GM19395 (cell line): ENCODE measurements around the gene OXNAD1.
"Not testable (repeated sequence)": the region's sequence is repeated elsewhere in the genome, so short reads cannot be mapped to it uniquely, and the experiment has no call there.

ENCODE experiments used
- ATAC-seq: cut with Tn5 transposase; IDR thresholded peaks from one replicate; pipeline ENCODE4 v1.9.1; 2021; ENCODE audit warnings: mild to moderate bottlenecking, moderate library complexity; ENCODE audit not compliant: unreplicated experiment

OXNAD1 gene

DNA sequence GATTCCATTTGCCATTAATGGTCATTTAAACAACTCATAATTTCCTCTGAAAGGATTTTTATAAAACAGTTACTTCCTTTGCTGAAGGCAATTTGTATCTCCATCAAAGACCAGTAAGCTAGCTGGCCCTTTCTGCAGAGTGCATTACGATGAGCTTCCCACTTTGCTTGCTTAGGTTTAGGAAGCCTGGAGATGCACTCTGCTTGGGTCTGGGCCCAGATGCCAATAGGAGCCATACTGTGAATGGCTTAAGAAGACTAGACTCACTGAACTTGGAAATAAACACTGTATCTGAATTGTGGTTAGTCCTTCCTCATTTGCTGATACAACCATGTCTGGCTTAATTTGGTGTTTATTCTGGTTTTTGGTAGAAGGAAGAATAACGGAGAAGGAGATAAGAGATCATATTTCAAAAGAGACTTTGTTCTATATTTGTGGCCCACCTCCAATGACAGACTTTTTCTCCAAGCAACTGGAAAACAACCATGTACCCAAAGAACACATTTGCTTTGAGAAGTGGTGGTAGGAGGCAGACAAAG is 38.1 kb downstream of the OXNAD1 start:
- no peak for ATAC-seq

GRCh38 chr3:16304061-16305010 is 39.3 kb downstream of the OXNAD1 start:
- ATAC-seq = no peak

DNA sequence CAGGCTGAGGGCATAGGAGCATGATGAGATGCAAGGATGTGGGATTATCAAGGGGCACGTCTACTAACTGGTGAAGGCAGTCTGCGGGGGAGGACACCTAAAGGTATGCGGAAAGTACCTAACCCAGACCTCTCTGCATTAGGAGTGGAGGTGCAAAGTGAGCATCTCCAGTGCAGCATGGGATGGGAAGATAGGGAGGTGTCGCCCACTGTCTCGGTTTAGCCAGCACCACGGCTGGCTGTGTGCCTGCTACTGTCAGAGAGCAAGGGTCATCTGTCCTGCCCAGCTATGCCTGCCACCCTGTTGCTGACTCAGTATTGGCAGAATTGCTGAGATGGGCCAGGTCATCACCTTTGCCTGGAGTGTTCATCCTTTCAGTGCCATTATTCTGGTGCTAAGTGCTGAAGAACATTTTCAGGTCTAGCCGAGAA is 40.1 kb downstream of the OXNAD1 start:
- ATAC-seq = no peak

DNA sequence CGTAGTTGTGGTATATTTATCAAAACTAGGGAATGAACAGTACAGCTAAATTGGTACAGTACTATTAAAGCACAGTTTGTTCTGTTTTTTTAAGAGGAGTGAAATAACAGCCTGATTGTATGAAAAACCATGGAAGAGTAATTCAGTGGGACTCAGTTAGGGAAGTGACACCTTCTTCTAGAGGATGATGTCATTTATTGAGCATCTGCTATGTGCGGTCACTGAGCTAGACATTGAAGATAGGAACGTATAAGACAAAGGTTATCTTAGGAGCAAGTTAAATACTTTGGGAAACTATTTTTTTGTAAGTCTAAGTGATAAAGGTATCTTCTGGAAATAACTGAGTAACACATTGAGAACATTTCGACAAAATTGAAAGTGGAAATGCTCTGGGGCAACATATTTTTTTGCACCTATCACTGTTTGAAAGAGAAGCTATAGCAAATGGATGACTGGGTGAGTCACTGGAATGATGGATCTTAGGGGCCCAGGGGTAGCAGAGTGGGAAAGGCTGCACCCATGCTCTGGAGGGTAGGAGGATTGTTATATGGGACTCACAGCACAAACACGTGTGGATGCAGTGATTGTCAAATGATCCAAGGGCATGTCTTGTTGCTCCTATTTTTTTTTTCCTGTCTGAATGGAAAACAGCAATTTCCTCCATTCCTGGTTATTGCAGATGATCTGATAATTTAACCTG is 43.0 kb downstream of the OXNAD1 start:
- no peak for ATAC-seq

- no peak for ATAC-seq
Observed at GRCh38 chr3:16308727-16309126, 43.7 kb downstream of the OXNAD1 start.

DNA sequence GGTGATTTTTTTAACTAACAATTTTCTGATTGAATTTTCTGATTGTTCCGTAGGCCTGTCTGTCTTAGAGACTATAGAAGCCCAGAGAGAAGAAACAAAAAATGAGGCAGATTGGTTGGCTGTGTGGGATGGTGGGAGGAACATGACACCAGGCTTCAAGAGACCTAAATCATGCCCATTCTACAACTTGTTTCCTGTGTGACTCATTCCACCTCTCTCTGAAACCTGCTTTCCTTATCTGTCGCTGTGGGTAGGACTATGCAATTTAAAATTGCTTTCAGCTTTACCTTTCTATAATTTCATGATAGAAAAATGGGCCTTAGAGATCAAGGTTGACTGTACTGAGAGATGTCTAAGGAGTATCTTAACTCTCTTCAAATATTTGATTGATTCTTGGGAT is 44.5 kb downstream of the OXNAD1 start:
- peak; percentile 81 for ATAC-seq

GRCh38 chr3:16310486-16310885 is 45.5 kb downstream of the OXNAD1 start:
- not testable (repeated sequence) for ATAC-seq

DNA sequence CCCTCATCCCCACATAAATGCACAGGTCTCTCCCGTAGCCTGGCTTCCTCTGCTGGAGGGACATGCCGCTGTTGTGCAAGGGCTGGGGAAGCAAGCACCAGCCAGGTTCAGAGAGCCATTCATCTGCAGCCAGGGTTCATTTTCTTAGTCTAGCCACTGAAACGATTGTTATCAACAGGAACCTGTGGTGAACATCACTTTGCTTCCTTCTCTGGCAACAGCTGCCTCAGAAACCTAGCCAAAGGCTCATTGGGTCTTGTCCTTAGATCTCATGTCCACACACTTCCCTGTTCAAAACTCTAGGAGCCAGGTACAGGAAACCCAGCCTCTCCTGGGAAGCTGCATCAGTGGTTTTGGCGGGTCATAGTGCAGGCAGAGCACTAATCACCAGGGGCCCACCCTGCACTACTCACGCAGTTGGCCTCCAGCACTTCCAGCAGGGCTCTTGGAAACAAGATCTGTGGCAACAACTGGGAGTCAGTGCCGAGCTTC is 47.0 kb downstream of the OXNAD1 start:
- ATAC-seq = peak; percentile 78

DNA sequence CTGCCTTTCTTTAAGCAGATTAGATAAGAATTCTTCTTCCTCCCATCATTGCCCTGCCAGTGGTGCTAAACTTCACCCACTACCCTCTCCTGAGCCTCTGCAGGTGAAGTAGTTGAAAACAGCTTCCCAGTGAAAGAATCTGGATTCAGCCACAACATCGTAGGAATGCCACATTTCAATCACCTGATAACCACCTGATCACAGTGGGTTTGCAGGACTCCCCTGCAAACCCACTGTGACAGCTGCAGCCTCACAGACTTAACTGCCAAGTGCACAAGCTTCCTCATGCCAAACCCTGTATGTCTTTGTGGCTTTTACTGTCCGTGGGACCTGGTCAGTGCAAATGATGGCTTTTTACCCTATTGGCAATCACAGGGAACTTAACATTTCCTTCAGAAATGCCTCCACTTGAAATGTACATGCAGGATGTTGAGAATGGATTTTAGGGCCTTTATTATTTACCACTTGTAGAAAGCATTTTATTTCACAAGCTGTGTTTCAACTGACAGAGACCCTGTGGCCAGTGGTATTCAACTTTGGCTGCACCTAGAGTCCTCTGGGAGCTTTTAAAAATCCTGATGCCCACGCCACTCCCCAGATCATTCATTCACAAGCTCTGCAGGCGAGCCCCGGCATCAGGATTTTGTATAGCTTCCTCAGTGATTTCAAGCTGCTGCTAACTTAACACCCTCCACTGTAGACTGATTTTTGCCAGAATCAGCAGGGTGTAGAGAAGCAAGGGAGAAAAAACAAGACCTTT is 49.1 kb downstream of the OXNAD1 start:
- ATAC-seq = no peak

- no peak for ATAC-seq
Observed at GRCh38 chr3:16315623-16316022, 50.6 kb downstream of the OXNAD1 start.

DNA sequence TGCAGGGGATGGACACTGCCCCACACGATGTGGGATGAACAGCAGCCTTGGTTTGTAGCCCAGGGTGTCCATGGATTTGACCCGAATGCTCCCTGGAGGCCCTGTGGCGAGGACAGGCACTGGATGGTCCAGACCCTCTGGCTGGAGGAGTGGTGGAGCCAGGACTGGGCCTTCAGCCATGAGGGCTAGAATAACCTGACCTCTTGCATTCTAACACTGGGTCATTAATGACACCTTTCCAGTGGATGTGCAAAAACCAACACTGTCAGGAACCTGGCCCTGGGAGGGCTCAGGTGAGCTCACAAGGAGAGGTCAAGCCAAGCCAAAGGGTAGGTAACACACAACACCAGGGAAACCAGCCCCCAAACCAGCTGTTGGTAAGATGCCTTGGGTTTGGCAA is 51.4 kb downstream of the OXNAD1 start:
- ATAC-seq = no peak

- ATAC-seq = no peak
Observed at GRCh38 chr3:16316847-16317560, 52.0 kb downstream of the OXNAD1 start.

DNA sequence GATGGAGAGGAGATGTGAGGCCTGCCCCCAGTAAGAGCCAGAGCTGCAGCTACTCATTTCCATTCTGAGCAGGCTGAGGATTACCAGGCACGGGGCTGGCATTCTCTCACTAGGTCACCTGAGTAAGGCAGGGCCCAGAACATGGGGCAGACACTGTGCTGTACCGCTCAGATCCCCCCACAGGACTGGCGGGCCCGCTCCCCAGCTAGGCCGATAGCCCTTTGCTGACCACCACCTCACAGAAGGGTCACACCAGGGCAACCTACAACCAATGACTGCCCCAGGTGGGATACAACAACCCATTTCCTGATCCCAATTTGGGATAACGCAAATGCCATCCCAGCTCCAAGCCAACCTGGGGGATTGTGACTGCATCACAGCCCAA is 52.5 kb downstream of the OXNAD1 start:
- ATAC-seq = no peak

GRCh38 chr3:16318176-16318575 is 53.2 kb downstream of the OXNAD1 start:
- no peak for ATAC-seq

GRCh38 chr3:16319307-16319706 is 54.3 kb downstream of the OXNAD1 start:
- no peak for ATAC-seq

GRCh38 chr3:16319723-16320122 is 54.7 kb downstream of the OXNAD1 start:
- no peak for ATAC-seq

GRCh38 chr3:16320711-16321110 is 55.7 kb downstream of the OXNAD1 start:
- no peak for ATAC-seq

GRCh38 chr3:16322189-16322588 is 57.2 kb downstream of the OXNAD1 start:
- ATAC-seq = no peak

- ATAC-seq = no peak
Observed at GRCh38 chr3:16323737-16324136, 58.7 kb downstream of the OXNAD1 start.

- no peak for ATAC-seq
Observed at GRCh38 chr3:16325850-16326249, 60.8 kb downstream of the OXNAD1 start.
